ENCODE measurements around the gene ZSCAN26. TPM values are rescaled to one million over a fixed set of nuclear protein-coding genes. Genes with fewer than 3 reads are reported as not detected.
A peak's percentile ranks its signal among the peaks of the same experiment; 100 is the strongest.

Gene ZSCAN26
- polyA plus RNA-seq (2012; ENCODE audit: missing spikeins): 9.0 TPM

DNA sequence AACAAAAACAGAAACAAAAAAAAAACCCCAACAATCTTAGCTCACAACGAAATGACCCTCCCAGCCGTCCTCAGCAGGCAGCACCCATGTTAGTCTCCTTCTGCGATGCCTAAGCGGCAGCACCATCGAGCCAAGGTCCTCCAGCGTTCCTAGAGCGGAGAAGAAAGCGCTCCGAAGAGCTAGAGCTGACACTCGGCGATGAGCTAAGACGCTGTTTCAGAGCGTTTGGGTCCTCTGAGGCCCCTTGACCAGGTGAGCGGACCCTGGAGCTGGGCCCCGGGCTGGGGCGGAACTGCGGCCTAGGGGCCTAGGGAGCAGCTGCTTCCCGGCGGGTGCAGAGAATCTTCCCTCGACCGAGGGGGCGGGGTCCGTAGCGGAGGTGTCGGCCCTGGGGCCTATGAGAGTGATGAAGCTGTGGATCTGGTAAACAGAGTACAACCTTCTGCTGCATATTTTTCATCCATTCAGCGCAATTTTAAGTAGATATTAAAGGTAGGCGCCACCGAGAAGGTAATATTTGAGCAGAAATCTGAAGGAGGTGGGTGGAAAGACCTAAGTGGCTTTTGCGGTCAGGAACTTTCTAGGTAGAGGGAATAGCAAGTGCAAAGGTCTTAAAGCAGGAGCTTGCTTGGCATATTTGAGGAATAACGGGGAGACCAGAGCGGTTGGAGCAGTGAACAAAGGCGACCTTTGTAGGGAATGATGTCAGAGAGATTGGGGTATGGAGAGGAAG, at the start of gene ZSCAN26:
Gene ZSCAN26, plus strand, starts transcription at position 182 of the 733 bp plus-strand sequence. CDS start 4,777 bp downstream, outside the sequence.
- DNase-seq (ENCODE audit: insufficient read length) (peak; percentile 52), FAIRE-seq (peak; percentile 95)
- TF ChIP-seq POLR2AphosphoS5 (IDR thresholded peaks at IDR 0.05; ENCODE audit: low read depth, low read length) (peak; percentile 76; the same call in 1 of the 2 replicates), TAF1 (IDR thresholded peaks at IDR 0.05; ENCODE audit: borderline replicate concordance, low read depth, low read length) (peak; percentile 74; the same call in 1 of the 2 replicates), POLR2A (IDR thresholded peaks at IDR 0.05; ENCODE audit: low read depth, low read length) (peak; percentile 87)

- TF ChIP-seq TAF1 (IDR thresholded peaks at IDR 0.05; ENCODE audit: borderline replicate concordance, low read depth, low read length) (no peak), POLR2AphosphoS5 (IDR thresholded peaks at IDR 0.05; ENCODE audit: low read depth, low read length) (no peak)
- FAIRE-seq: no peak
These were observed 49.1 kb upstream of the ZSCAN26 start for GRCh38 chr6:28217890-28218289.

GRCh38 chr6:28218312-28219248, 48.4 kb upstream of the ZSCAN26 start:
- FAIRE-seq (peak; percentile 90), DNase-seq (ENCODE audit: insufficient read length) (peak; percentile 69)

More at GRCh38 chr6:28217890-28218289, 49.1 kb upstream of the ZSCAN26 start:
- DNase-seq (ENCODE audit: insufficient read length): no peak

GRCh38 chr6:28220257-28221133, 46.4 kb upstream of the ZSCAN26 start:
- FAIRE-seq (no peak), DNase-seq (ENCODE audit: insufficient read length) (no peak)
- TF ChIP-seq POLR2AphosphoS5 (IDR thresholded peaks at IDR 0.05; ENCODE audit: low read depth, low read length) (no peak), TAF1 (IDR thresholded peaks at IDR 0.05; ENCODE audit: borderline replicate concordance, low read depth, low read length) (no peak)

More at GRCh38 chr6:28218312-28219248, 48.4 kb upstream of the ZSCAN26 start:
- TF ChIP-seq POLR2A (IDR thresholded peaks at IDR 0.05; ENCODE audit: low read depth, low read length): 0 out of 2 replicates have a peak, but pooled peaks have one; percentile 2
- TF ChIP-seq TAF1 (IDR thresholded peaks at IDR 0.05; ENCODE audit: borderline replicate concordance, low read depth, low read length): no peak

DNA sequence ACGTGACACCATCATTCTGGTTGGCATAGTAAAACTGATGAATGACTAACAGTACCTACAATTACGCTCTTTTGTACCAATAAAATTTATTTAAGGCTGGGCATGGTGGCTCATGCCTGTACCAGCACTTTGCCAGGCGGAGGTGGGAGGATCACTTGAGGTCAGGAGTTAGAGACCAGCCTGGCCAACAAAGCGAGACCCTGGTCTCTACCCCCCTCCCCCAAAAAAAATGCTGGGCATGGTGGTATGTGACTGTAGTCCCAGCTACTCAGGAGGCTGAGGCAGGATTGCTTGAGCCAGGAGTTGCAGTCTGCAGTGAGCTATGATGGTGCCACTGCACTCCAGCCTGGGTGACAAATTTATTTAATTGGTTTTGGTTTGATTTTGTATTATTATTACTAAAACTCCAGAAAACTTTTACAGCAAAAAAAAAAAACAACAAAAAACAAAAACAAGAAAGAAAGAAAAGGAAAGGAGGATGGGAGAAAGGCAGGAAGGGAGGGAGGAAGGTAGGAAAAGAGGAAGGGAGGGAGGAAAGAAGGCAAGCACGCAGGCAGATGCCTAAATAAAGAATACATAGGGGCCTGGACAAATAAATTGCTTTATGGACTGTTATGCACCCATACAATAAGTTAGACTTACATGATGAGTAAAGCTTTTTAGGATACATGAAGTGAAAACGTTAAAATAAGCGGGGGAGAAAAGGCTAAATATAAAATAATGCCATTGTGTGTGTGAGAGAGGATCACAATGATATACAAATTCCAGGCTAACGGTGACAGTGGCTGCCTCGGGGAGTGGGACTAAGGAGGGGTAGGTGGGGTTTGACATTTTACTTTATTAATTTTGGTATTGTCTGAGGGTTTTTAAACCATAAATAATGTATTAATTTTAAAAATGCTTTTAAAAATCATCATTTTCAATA, 42.5 kb upstream of the ZSCAN26 start:
- no peak for FAIRE-seq
- no peak for DNase-seq (ENCODE audit: insufficient read length)
- TF ChIP-seq POLR2A (IDR thresholded peaks at IDR 0.05; ENCODE audit: low read depth, low read length) (no peak), POLR2AphosphoS5 (IDR thresholded peaks at IDR 0.05; ENCODE audit: low read depth, low read length) (no peak), TAF1 (IDR thresholded peaks at IDR 0.05; ENCODE audit: borderline replicate concordance, low read depth, low read length) (no peak)

- TF ChIP-seq POLR2AphosphoS5 (IDR thresholded peaks at IDR 0.05; ENCODE audit: low read depth, low read length) (peak; percentile 91), TAF1 (IDR thresholded peaks at IDR 0.05; ENCODE audit: borderline replicate concordance, low read depth, low read length) (peak; percentile 97), POLR2A (IDR thresholded peaks at IDR 0.05; ENCODE audit: low read depth, low read length) (peak; percentile 89)
- peak; percentile 92 for FAIRE-seq
- DNase-seq (ENCODE audit: insufficient read length): peak; percentile 52
These were observed 41.7 kb upstream of the ZSCAN26 start, which contains the start of gene ZSCAN9 for GRCh38 chr6:28225056-28225834. Gene ZSCAN9 (plus strand): TSS chr6:28225275. CDS start chr6:28227085, 1,810 bp downstream.

- no peak for TF ChIP-seq POLR2A (IDR thresholded peaks at IDR 0.05; ENCODE audit: low read depth, low read length)
- TF ChIP-seq POLR2AphosphoS5 (IDR thresholded peaks at IDR 0.05; ENCODE audit: low read depth, low read length): no peak
- no peak for TF ChIP-seq TAF1 (IDR thresholded peaks at IDR 0.05; ENCODE audit: borderline replicate concordance, low read depth, low read length)
- FAIRE-seq (no peak), DNase-seq (ENCODE audit: insufficient read length) (no peak)
These were observed 40.5 kb upstream of the ZSCAN26 start for GRCh38 chr6:28226460-28226859.

DNA sequence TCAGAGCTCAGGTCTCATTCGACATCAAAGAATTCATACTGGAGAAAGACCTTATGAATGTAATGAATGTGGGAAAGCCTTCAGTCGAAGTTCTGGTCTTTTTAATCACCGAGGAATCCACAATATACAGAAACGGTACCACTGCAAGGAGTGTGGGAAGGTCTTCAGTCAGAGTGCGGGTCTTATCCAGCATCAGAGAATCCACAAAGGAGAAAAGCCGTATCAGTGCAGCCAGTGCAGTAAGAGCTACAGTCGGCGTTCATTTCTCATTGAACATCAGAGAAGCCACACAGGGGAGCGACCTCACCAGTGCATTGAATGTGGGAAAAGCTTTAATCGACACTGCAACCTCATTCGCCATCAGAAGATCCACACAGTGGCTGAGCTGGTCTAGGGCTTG, 34.2 kb upstream of the ZSCAN26 start:
- TF ChIP-seq TAF1 (IDR thresholded peaks at IDR 0.05; ENCODE audit: borderline replicate concordance, low read depth, low read length) (no peak), POLR2AphosphoS5 (IDR thresholded peaks at IDR 0.05; ENCODE audit: low read depth, low read length) (no peak), POLR2A (IDR thresholded peaks at IDR 0.05; ENCODE audit: low read depth, low read length) (no peak)
- FAIRE-seq (no peak), DNase-seq (ENCODE audit: insufficient read length) (no peak)

DNA sequence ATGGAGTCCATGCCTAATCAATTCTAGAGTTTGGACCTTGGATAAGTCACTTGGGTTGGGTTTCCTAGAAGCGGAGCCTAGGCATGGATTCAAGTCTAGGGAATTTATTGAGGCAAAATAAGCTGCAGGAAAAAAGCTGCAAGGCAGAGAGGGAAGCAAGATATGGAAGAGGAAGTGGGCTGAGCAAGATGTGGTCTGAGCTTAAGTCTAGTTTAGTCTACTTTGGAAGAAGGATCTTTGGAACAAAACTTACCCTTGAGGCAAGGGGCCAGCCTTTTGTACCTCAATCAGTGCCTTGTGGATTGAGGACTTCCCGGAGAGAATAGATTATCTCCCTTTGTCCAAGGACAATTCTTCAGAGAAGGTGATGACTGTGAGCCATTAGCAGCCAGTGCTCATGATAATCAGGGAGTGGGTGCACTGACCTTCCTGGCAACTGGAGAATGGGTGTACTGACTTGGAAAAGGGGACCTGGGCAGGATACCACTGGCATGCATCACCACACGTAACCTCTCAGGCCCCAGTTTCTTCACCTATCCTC, 31.0 kb upstream of the ZSCAN26 start:
- TF ChIP-seq TAF1 (IDR thresholded peaks at IDR 0.05; ENCODE audit: borderline replicate concordance, low read depth, low read length) (no peak), POLR2A (IDR thresholded peaks at IDR 0.05; ENCODE audit: low read depth, low read length) (no peak), POLR2AphosphoS5 (IDR thresholded peaks at IDR 0.05; ENCODE audit: low read depth, low read length) (no peak)
- DNase-seq (ENCODE audit: insufficient read length) (no peak), FAIRE-seq (no peak)
